GM23248 (cell line): ENCODE measurements around the gene ASB3.

Experiments
- EZH2 ChIP-seq: fragments of 200-600 bp; sonication (generic); IDR thresholded peaks from 2 replicates; pipeline ENCODE4 v1.6.1; 2018; ENCODE audit warnings: antibody characterized with exemption, mild to moderate bottlenecking; ENCODE audit not compliant: insufficient read depth, poor library complexity, severe bottlenecking
- EZH2phosphoT487 ChIP-seq: fragments of 200-600 bp; sonication (generic); IDR thresholded peaks from 2 replicates; pipeline ENCODE4 v1.6.1; 2018; ENCODE audit warnings: antibody characterized with exemption, moderate library complexity, mild to moderate bottlenecking, low read depth; ENCODE audit not compliant: insufficient read depth

- TF ChIP-seq EZH2, result no peak
- TF ChIP-seq EZH2phosphoT487, result no peak
These were observed 18.6 kb downstream of the ASB3 start for GRCh38 chr2:53768242-53768542.
